T-helper 2 cell treated with Interferon-gamma antibody and Interleukin-4, amounts not matched to agents 100 ng/mL and 5 ng/mL, for 36 hours (primary cell): ENCODE results near the gene HLA-E. TPM values are rescaled to one million over a fixed set of nuclear protein-coding genes. Genes with fewer than 3 reads are reported as not detected.
"Not testable (repeated sequence)": the region's sequence is repeated elsewhere in the genome, so short reads cannot be mapped to it uniquely, and the experiment has no call there.

Experiments
- intact Hi-C: fragments of 100-400 bp; cut with micrococcal nuclease; formaldehyde crosslinking; loops from one replicate; pipeline ENCODE4 v1.15.1; 2023
- total RNA-seq: library from RNA; stranded (reverse); gene quantifications from 2 replicates; pipeline ENCODE4 v1.2.3, GENCODE V29; 2022

HLA-E gene
- total RNA-seq, 1 donor from 2014 or later: 485 TPM

- intact Hi-C loops: loop anchor here (2.0 kb wide), 1 partner anchor 14 kb away; no protein-coding TSS in a partner anchor
Measured at GRCh38 chr6:30480536-30481156, 8.7 kb upstream of the HLA-E start.

GRCh38 chr6:30481211-30481964 lies 7.9 kb upstream of the HLA-E start:
- intact Hi-C loops: loop anchor here (2.0 kb wide), 1 partner anchor 15 kb away; no protein-coding TSS in a partner anchor

GRCh38 chr6:30481965-30482644 lies 7.2 kb upstream of the HLA-E start:
- intact Hi-C loops: loop anchor here (1.0 to 2.0 kb wide), 3 partner anchors 15 to 191 kb away; partner anchors contain the start of gene DHX16

DNA sequence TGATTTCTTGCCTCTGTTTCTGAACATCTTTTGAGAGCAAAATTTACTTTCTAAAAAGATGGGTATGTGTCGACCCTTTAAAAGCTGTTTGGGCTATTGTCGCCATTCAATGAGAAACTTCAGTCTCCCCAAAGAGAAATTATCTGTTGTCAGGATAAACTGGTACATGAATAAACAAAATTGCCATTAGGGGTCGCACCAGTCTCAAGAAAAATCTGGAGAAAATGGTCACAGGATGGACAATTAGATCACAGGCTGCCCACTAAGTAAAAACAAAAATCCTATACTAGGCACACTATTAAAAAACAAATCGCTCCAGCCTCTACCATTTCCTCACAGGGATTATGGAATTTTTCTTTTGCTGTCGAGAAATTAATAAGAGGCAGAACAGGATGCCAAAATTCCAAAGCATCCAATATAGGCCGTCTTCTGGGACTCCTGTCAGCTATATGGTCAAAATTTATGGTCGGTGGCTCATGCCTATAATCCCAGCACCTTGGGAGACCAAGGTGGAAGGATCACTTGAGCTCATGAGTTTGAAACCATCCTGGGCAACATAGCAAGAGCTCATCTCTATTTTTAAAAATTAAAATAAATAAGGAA lies 5.5 kb upstream of the HLA-E start:
- intact Hi-C loops: loop anchor here (1.0 to 2.0 kb wide), 2 partner anchors 61 to 189 kb away; partner anchors contain the start of gene DHX16

DNA sequence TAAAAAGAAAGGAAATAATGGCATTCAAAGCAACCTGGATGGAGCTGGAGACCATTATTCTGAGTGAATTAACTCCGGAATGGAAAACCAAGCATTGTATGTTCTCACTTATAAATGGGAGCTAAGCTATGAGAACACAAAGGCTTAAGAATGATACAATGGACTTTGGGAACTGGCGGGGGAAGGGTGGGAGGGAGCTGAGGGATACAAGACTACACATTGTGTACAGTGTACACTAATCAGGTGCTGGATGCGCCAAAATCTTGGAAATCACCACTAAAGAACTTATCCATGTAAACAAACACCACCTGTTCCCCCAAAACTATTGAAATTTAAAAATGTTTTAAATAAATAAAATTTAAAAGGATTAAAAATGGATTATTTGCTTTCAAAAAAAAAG lies 4.1 kb upstream of the HLA-E start:
- intact Hi-C loops: no loop called here

DNA sequence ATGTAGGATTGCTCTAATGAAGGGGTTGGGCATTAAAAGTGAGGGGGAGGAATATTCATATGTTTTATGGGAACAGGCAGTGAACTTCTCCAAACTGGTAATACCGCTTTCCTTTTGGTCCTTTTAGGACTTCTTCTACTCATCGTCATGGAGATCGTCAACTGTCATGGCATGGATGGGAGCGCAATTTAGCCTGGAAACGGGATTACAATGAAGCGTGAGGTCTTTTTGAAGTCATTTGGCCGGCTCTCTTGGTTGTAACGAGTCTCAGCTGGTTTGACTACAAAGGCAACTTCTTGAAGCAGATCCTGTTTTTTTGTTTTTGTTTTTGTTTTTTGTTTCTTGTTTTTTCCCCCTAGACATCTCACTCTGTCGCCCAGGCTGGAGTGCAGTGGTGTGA lies 1.4 kb upstream of the HLA-E start:
- intact Hi-C loops: loop anchor here (2.0 kb wide), 1 partner anchor 195 kb away; no protein-coding TSS in a partner anchor

- intact Hi-C loops: loop anchor here (1.0 to 2.0 kb wide), 6 partner anchors 21 to 229 kb away; partner anchors contain the start of genes ABCF1, MDC1, MRPS18B and PPP1R10
Measured at GRCh38 chr6:30488697-30489080, 620 bp upstream of the HLA-E start.

- intact Hi-C loops: no loop called here
Measured at GRCh38 chr6:30490026-30490876, 942 bp downstream of the HLA-E start.

DNA sequence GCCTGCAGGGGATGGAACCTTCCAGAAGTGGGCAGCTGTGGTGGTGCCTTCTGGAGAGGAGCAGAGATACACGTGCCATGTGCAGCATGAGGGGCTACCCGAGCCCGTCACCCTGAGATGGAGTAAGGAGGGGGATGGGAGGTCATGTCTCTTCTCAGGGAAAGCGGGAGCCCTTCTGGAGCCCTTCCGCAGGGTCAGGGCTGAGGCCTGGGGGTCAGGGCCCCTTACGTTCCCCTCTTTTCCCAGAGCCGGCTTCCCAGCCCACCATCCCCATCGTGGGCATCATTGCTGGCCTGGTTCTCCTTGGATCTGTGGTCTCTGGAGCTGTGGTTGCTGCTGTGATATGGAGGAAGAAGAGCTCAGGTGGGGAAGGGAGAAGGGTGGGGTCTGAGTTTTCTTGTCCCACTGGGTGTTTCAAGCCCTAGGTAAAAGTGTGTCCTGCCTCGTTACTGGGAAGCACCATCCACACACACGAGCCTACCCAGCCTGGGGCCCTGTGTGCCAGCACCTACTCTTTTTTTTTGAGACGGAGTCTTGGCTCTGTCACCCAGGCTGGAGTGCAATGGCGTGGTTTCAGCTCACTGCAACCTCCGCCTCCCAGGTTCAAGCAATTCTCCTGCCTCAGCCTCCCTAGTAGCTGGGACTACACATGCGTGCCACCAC lies 2.1 kb downstream of the HLA-E start:
- intact Hi-C loops: not testable (repeated sequence)

DNA sequence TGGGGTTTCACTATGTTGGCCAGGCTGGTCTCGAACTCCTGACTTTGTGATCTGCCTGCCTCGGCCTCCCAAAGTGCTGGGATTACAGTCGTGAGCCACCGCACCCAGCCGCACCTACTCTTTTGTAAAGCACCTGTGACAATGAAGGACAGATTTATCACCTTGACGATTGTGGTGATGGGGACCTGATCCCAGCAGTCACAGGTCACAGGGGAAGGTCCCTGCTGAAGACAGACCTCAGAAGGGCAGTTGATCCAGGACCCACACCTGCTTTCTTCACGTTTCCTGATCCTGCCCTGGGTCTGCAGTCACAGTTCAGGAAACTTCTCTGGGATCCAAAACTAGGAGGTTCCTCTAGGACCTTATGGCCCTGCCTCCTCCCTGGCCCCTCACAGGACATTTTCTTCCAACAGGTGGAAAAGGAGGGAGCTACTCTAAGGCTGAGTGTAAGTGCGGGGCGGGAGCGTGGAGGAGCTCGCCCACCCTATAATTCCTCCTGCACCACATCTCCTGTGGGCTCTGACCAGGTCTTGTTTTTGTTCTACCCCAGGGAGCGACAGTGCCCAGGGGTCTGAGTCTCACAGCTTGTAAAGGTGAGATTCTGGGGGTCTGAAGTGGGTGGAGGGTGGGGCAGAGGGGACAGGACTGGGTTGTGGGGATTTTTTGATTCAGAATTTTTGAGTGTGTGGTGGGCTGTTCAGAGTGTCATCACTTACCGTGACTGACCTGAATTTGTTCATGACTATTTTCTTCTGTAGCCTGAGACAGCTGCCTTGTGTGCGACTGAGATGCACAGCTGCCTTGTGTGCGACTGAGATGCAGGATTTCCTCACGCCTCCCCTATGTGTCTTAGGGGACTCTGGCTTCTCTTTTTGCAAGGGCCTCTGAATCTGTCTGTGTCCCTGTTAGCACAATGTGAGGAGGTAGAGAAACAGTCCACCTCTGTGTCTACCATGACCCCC lies 3.0 kb downstream of the HLA-E start:
- intact Hi-C loops: no loop called here

GRCh38 chr6:30493643-30494250 lies 4.4 kb downstream of the HLA-E start:
- intact Hi-C loops: no loop called here

DNA sequence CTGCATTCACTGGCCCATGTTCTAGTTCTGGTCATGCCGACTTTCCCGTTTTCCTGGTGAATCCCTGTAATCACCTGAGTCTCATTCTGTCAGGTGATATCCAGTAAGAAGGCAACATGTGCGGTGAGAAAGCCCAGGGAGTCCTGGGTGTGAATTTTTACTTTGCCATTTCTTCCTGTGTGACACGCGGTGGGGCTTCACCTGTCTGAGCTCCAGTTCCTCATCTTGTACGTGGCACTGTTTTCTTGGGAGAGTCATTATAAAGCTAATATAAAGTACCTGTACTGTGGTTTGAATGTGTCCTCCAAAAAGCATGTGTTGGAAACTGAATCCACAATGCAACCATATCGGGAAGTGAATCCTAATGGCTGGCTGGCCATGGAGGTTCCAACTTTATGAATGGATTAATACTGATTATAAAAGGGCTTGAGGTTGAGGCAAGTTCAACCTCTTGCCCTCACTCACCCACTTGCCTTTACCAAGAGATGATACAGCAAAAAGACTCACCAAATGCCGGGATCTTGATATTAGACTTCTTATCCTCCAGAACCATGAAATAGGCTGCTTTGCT lies 5.1 kb downstream of the HLA-E start:
- intact Hi-C loops: no loop called here

GRCh38 chr6:30495060-30495459 lies 5.8 kb downstream of the HLA-E start:
- intact Hi-C loops: not testable (repeated sequence)

DNA sequence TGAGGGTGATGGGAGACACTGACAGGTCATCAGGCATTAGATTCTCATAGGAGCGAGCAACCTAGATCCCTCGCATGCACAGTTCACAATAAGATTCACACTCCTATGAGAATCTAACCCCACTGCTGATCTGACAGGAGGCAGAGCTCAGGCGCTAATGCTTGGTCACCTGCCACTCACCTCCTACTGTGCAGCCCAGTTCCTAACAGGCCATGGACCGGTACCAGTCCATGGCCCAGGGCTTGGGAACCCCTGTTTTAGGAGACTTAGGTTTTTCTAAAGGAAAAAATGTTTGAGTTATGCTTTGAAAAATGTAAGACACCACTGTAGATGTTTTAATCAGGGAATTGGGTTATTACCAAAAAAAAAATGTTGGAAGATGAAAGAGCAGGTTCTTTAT lies 6.7 kb downstream of the HLA-E start:
- intact Hi-C loops: no loop called here

GRCh38 chr6:30497261-30497599 lies 7.9 kb downstream of the HLA-E start:
- intact Hi-C loops: not testable (repeated sequence)

- intact Hi-C loops: no loop called here
Measured at GRCh38 chr6:30497714-30498113, 8.4 kb downstream of the HLA-E start.

DNA sequence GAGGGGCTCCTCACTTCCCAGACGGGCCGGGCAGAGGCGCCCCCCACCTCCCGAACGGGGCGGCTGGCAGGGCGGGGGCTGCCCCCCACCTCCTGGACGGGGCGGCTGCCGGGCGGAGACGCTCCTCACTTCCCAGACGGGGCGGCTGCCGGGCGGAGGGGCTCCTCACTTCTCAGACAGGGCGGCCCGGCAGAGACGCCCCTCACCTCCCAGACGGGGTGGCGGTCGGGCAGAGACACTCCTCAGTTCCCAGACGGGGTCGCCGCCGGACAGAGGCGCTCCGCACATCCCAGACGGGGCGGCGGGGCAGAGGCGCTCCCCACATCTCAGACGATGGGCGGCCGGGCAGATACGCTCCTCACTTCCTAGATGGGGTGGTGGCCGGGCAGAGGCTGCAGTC lies 9.4 kb downstream of the HLA-E start:
- intact Hi-C loops: not testable (repeated sequence)
